Mammary epithelial cell (primary cell): Measurements from ENCODE around the gene MAD2L1BP.

Source experiments
- EZH2 ChIP-seq: IDR thresholded peaks from 2 replicates; pipeline ENCODE4 v1.6.1; 2012; ENCODE audit warnings: low read length, inconsistent platforms, borderline replicate concordance
- TF ChIP-seq, protein P1 (sequence below), 2 donors: IDR thresholded peaks in 1 of 2; conservative IDR thresholded peaks in 1 of 2; 2 replicates each; pipeline ENCODE4 v1.5.1; 2011 to 2012; ENCODE audit warnings: inconsistent platforms in 2 of 2, low read length in 2 of 2, mild to moderate bottlenecking in 2 of 2, control low read depth in 1 of 2, low read depth in 1 of 2; ENCODE audit not compliant: insufficient read depth in 1 of 2; ENCODE audit errors: extremely low read depth in 1 of 2

DNA sequence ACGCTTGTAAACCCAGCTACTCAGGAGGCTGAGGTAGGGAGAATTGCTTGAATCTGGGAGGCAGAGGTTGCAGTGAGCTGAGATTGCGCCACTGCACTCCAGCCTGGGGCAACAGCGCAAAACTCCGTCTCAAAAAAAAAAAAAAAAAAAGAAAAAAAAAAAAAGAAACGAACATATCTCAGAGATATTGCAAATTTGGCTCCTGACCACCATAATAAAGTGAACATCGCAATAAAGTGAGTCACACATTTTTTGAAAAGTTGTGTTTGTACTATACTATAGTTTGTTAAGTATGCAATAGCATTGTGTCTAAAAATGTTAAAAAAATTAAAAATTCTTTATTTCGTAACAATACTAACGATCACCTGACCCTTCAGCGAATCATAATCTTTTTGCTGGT lies 22.5 kb downstream of the MAD2L1BP start:
- TF ChIP-seq, protein P1, sequence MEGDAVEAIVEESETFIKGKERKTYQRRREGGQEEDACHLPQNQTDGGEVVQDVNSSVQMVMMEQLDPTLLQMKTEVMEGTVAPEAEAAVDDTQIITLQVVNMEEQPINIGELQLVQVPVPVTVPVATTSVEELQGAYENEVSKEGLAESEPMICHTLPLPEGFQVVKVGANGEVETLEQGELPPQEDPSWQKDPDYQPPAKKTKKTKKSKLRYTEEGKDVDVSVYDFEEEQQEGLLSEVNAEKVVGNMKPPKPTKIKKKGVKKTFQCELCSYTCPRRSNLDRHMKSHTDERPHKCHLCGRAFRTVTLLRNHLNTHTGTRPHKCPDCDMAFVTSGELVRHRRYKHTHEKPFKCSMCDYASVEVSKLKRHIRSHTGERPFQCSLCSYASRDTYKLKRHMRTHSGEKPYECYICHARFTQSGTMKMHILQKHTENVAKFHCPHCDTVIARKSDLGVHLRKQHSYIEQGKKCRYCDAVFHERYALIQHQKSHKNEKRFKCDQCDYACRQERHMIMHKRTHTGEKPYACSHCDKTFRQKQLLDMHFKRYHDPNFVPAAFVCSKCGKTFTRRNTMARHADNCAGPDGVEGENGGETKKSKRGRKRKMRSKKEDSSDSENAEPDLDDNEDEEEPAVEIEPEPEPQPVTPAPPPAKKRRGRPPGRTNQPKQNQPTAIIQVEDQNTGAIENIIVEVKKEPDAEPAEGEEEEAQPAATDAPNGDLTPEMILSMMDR (conservative IDR thresholded peaks at IDR 0.05 in 1 of 2, IDR thresholded peaks at IDR 0.05 in 1 of 2; ENCODE audit: extremely low read depth in 1 of 2, insufficient read depth in 1 of 2, low read depth in 1 of 2, low read length in 2 of 2): no peak
- TF ChIP-seq EZH2: no peak
